GM11168 (cell line): ENCODE data around the gene EXOC3L1.

ENCODE experiments used
- in situ Hi-C: fragments of 300-500 bp; cut with MboI; formaldehyde crosslinking; loops from one replicate; pipeline ENCODE4 v1.12.0; 2022; ENCODE audit warnings: low sequenced_read_pairs; ENCODE audit not compliant: unreplicated experiment

EXOC3L1 gene

GRCh38 chr16:67223992-67224391, 34.1 kb upstream of the EXOC3L1 start:
- in situ Hi-C loops = no loop called here

DNA sequence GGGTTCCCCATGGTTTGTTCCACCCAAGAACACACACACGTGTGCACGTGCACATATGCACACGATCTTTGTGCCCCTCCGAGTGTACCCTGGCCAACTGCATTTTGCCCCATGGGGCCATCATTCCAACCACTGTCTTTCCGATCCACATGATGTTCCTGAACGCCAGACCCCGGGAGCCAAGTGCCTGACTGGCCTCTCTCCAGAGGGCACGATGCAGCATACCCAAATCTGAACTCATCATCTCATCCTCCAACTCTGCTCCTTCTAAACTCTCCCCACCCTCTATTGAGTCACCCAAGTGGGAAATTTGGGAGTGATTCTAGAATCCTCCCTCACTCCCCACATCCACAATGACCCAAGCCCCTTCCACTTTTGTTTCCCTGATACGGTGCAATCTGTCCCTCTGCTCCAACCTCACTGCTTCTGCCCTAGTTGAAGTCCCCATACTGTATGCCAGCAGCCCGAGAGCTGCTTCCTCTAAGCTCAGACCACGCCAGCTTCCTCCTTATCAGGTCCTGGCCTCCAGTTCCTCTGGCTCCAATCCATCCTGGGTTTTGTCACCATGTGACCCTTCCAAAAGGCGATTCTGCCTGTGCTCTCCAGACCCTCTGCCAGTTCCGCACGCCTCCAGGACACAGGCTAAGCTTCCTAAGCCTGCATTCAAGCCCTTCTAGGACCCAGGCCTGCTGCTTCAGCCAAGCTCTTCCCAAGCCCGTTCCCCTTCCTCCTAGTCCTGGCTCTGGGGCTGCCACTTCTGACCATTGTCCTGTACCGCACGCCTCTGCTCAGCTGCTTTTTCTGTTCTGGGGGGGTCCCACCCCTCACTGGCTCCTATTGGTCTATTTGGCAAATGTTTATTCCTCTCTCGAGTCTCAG, 26.9 kb upstream of the EXOC3L1 start:
- in situ Hi-C loops = no loop called here

- in situ Hi-C loops = no loop called here
Measured at GRCh38 chr16:67215706-67216105, 25.8 kb upstream of the EXOC3L1 start.

- in situ Hi-C loops = no loop called here
Measured at GRCh38 chr16:67213197-67214019, 23.5 kb upstream of the EXOC3L1 start.

DNA sequence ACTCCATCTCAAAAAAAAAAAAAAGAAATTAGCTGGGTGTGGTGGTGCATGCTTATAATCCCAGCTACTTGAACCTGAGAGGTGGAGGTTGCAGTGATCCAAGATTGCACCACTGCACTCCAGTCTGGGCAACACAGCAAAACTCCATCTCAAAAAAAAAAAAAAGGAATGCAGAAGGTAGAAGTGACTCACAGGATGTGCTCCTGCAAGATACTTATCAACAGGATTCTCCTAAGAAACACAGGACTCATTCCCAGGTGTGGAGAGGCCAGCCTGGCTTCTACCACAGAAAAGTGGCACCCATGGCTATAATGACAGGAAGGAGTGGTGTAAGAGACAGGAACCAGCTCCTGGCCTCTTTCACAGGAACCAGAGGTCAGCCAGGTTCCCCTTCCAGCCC, 22.8 kb upstream of the EXOC3L1 start:
- in situ Hi-C loops = no loop called here

DNA sequence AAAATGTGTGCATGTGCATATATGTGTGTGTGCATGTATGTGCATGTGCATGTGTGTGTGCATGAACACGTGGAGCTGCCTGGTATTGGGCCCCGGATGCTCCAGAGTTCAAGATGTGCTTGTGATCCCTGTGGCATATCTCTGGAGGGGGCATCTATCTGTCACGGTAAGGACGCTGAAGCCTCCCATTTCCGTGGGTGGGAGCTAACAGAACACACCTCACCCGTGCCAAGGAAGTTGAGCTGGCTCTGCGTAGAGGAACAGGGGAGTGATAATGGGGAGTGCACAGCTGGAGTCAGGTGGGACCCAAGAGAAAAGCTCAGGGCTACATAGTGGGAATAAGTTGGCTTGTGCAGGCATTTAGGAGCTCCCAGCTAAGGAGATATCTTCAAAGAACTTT, 21.7 kb upstream of the EXOC3L1 start:
- in situ Hi-C loops = no loop called here

GRCh38 chr16:67210069-67210937, 20.4 kb upstream of the EXOC3L1 start:
- in situ Hi-C loops = no loop called here

- in situ Hi-C loops = no loop called here
Measured at GRCh38 chr16:67209565-67209964, 19.6 kb upstream of the EXOC3L1 start.

GRCh38 chr16:67208154-67208896, 18.4 kb upstream of the EXOC3L1 start:
- in situ Hi-C loops = no loop called here

DNA sequence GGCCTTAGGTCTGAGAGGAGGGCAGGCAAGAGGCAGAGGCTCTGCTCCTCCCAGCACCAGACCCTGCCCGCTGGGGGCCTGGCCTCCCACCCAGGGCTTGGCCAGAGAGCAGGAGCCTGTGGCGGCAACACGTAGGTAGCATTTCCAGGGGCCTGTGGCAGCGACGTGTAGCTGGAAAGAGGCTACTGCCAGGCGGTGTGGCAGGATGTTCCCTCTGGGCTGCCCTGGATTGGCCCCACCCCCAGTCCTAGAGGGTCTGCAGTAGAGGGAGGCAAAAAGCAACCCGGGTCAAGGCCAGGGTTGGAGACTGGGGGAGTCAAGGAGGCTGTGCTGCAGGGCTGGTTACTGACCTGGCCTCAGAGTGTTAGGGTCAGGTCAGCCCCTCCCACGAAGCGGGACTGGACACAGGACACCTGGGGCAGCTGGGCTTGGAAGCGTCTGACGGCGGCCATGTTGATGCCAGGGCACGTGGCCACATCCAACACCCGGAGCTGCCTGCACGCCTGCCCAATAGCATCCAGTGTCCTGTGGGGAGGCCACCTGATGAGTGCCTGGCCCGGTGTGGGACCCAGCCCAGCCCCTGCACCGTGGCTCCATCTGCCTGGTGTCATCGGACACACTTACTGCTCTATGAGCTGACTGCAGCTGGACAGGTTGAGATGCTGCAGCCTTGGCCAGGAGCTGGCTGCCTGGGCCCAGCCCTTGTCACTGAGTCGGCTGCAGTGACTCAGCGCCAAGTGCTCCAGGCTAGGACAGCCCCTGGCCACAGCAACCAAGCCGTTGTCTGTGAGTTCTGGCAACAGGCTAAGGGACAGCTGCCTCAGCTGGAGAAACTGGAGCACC, 17.5 kb upstream of the EXOC3L1 start:
- in situ Hi-C loops = no loop called here

DNA sequence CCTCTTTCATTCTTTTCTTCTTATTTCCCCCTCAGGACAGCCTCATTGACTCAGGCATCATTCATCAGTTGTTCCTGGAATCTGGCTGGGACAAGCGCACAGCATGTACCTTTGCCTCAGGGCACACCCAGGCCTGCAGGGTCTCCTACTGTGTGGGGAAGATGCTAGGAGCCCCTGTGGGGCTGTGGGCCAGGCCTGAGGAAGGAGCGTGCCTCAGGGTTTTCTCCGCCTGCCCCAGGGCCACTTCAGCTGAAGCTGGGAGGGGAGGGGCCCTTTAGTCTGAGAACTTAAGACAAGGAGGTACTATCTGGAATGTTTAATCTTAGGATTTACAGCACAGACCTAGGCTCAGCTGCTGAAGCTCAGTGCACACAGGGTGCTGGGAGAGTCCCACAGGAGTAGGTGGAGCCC, 16.9 kb upstream of the EXOC3L1 start:
- in situ Hi-C loops = no loop called here

DNA sequence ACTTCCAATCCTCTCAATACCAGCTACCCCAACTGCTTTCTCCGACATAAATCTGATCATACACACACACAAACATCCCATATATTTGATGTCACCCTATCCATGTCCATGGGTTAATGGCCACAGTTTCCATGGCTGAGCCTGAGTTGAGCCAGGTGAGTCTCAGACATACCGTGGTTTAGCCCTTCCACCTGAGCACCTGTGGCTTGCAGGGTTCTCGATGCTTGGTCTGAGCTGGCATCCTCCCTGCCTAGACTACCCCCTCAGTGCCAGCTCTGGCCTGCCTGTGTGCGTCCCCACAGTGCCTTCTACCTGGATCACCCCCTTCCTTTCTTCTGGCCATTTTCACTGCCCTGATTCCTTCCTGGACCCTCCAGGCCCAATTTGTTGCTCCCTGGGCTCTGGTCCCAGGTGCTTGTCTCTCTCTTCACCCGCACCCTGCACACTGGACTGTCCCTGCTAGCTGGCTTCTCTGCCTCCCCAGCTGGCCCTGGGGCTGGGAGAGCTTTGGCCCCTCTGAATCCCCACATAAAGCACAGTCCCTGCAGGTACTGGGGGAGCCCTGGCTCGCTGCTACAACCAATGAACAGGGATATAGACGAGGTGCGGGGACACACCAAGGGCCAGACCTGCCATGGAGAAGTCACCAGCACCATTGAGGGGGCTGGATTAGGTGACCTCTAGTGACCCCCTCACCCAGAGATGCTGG, 16.3 kb upstream of the EXOC3L1 start:
- in situ Hi-C loops = no loop called here

- in situ Hi-C loops = no loop called here
Measured at GRCh38 chr16:67204076-67204475, 14.1 kb upstream of the EXOC3L1 start.

DNA sequence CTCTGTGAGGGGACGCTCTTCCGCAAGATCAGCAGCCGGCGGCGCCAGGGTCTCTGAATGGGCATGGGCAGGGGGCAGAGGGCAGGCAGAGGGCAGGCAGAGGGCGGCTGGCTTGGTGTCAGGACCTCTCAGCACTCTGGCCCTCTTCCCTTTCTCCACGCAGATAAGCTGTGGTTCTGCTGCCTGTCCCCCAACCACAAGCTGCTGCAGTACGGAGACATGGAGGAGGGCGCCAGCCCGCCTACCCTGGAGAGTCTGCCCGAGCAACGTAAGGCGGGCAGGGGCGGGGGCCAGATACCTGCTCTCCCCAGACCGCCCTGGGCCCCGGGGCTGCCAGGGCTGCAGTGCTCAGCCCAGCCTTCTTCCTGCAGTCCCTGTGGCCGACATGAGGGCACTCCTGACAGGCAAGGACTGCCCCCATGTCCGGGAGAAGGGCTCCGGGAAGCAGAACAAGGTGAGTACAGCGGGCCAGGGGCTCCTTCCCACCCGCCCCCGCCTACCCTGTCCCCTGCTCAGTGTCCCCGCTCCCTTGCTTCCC, 13.1 kb upstream of the EXOC3L1 start:
- in situ Hi-C loops = no loop called here

- in situ Hi-C loops = no loop called here
Measured at GRCh38 chr16:67202426-67202825, 12.5 kb upstream of the EXOC3L1 start.

- in situ Hi-C loops = no loop called here
Measured at GRCh38 chr16:67201411-67202345, 11.7 kb upstream of the EXOC3L1 start.

GRCh38 chr16:67200491-67200890, 10.6 kb upstream of the EXOC3L1 start:
- in situ Hi-C loops = no loop called here
